HepG2 (cell line): Measurements from ENCODE around the gene SMG5. TPM values are rescaled to one million over a fixed set of nuclear protein-coding genes. Genes with fewer than 3 reads are reported as not detected.

Source experiments
- ARID5B ChIP-seq: IDR thresholded peaks from 2 replicates; pipeline ENCODE4 v1.4.0; 2020; ENCODE audit warnings: mild to moderate bottlenecking, missing genetic modification reagents
- HNF4G ChIP-seq, 2 experiments: sonication (generic) in 1 of 2; formaldehyde crosslinking in 1 of 2; IDR thresholded peaks; 2 replicates each; pipeline versions ENCODE4 v1.4.0 to v1.6.1; 2011 to 2020; ENCODE audit warnings: borderline replicate concordance in 2 of 2, low read depth in 2 of 2, mild to moderate bottlenecking in 2 of 2, low read length in 1 of 2, missing genetic modification reagents in 1 of 2, moderate library complexity in 1 of 2
- IKZF1 ChIP-seq: fragments of 450-650 bp; IDR thresholded peaks from 2 replicates; pipeline ENCODE4 v1.7.1; 2016
- JARID2 ChIP-seq: sonication (generic); formaldehyde crosslinking; IDR thresholded peaks from 2 replicates; pipeline ENCODE4 v1.8.1; 2023; ENCODE audit warnings: missing genetic modification reagents, inconsistent platforms; ENCODE audit not compliant: insufficient replicate concordance
- KDM1A ChIP-seq: IDR thresholded peaks from 2 replicates; pipeline ENCODE4 v1.6.1; 2016; ENCODE audit warnings: missing compliant biosample characterization
- NCOR1 ChIP-seq: fragments of 200-600 bp; sonication (generic); IDR thresholded peaks from 2 replicates; pipeline ENCODE4 v1.7.0; 2017; ENCODE audit warnings: antibody characterized with exemption, low read length, borderline replicate concordance
- NPAS2 ChIP-seq: sonication (generic); formaldehyde crosslinking; IDR thresholded peaks from 2 replicates; pipeline ENCODE4 v1.8.0; 2022; ENCODE audit warnings: mild to moderate bottlenecking, missing genetic modification reagents, borderline replicate concordance
- PAWR ChIP-seq: sonication (generic); formaldehyde crosslinking; IDR thresholded peaks from 2 replicates; pipeline ENCODE4 v1.4.0; 2020; ENCODE audit warnings: missing genetic modification reagents, mild to moderate bottlenecking, borderline replicate concordance
- STAG1 ChIP-seq: sonication (generic); formaldehyde crosslinking; IDR thresholded peaks from 2 replicates; pipeline ENCODE4 v1.4.0; 2020; ENCODE audit warnings: missing genetic modification reagents
- SUZ12 ChIP-seq: fragments of 150-350 bp; IDR thresholded peaks from 2 replicates; pipeline ENCODE4 v1.6.1; 2014; ENCODE audit warnings: low read depth, low read length
- ZBTB7A ChIP-seq: sonication (generic); formaldehyde crosslinking; IDR thresholded peaks from 2 replicates; pipeline ENCODE4 v1.8.0; 2022; ENCODE audit warnings: mild to moderate bottlenecking, missing genetic modification reagents
- ZNF143 ChIP-seq: sonication (generic); formaldehyde crosslinking; IDR thresholded peaks from 2 replicates; pipeline ENCODE4 v1.4.0; 2020; ENCODE audit warnings: missing genetic modification reagents
- ZNF263 ChIP-seq: sonication (generic); formaldehyde crosslinking; IDR thresholded peaks from 2 replicates; pipeline ENCODE4 v1.4.0; 2020; ENCODE audit warnings: missing genetic modification reagents
- ZNF317 ChIP-seq: sonication (generic); formaldehyde crosslinking; IDR thresholded peaks from 2 replicates; pipeline ENCODE4 v1.5.0; 2020; ENCODE audit warnings: mild to moderate bottlenecking, missing genetic modification reagents
- ZNF33A ChIP-seq: sonication (generic); formaldehyde crosslinking; IDR thresholded peaks from 2 replicates; pipeline ENCODE4 v1.5.1; 2020; ENCODE audit warnings: missing genetic modification reagents, mild to moderate bottlenecking, moderate library complexity, borderline replicate concordance
- ZNF432 ChIP-seq: sonication (generic); formaldehyde crosslinking; IDR thresholded peaks from 2 replicates; pipeline ENCODE4 v1.5.0; 2020; ENCODE audit warnings: missing genetic modification reagents, mild to moderate bottlenecking, borderline replicate concordance
- ZNF879 ChIP-seq: sonication (generic); formaldehyde crosslinking; IDR thresholded peaks from 2 replicates; pipeline ENCODE4 v1.8.1; 2023; ENCODE audit warnings: missing genetic modification reagents
- polyA plus RNA-seq, 8 experiments: library from polyadenylated mRNA; depleted of rRNA in 3 of 8; stranded (reverse) in 7 of 8; unstranded in 1 of 8; fragments of >200 nt; fragmentation: Illumina TruSeq in 4 of 8; extraction: Trizol in 4 of 8; gene quantifications; 2 replicates each; pipeline versions ENCODE4 v1.2.1 to v1.2.3, GENCODE V29; 2011 to 2016; ENCODE audit warnings: low read depth in 4 of 8, missing spikeins in 1 of 8, mixed read lengths in 1 of 8; ENCODE audit not compliant: insufficient read depth in 1 of 8
- total RNA-seq, 5 experiments: library from RNA; depleted of rRNA; stranded (reverse); fragments of >200 nt; fragmentation: Illumina TruSeq; extraction: Trizol; gene quantifications; 2 replicates each; pipeline ENCODE4 v1.2.3, GENCODE V29; 2016; ENCODE audit warnings: low read depth in 1 of 5
- TF ChIP-seq, protein P1 (sequence below): sonication (generic); formaldehyde crosslinking; IDR thresholded peaks from 2 replicates; pipeline ENCODE4 v1.5.1; 2020; ENCODE audit warnings: mild to moderate bottlenecking, missing genetic modification reagents, moderate library complexity
- TF ChIP-seq, protein P2 (sequence below): sonication (generic); formaldehyde crosslinking; IDR thresholded peaks from 2 replicates; pipeline ENCODE4 v1.4.0; 2020; ENCODE audit warnings: missing genetic modification reagents, borderline replicate concordance

The SMG5 gene
- total and polyA plus RNA-seq, 2 of the 13 experiments (the other 11 are each of a cell fraction or from before 2014, with no cell fraction given) = 50.5 to 84.0 TPM

GRCh38 chr1:156282479-156283222 is at the start of gene SMG5 (continued):
- no peak for TF ChIP-seq ZNF263 (CRISPR knock-in tag)
- peak; percentile 45; the same call in 1 of the 2 replicates for TF ChIP-seq NCOR1
- TF ChIP-seq ZNF317 (CRISPR knock-in tag) = no peak
- TF ChIP-seq, protein P1, sequence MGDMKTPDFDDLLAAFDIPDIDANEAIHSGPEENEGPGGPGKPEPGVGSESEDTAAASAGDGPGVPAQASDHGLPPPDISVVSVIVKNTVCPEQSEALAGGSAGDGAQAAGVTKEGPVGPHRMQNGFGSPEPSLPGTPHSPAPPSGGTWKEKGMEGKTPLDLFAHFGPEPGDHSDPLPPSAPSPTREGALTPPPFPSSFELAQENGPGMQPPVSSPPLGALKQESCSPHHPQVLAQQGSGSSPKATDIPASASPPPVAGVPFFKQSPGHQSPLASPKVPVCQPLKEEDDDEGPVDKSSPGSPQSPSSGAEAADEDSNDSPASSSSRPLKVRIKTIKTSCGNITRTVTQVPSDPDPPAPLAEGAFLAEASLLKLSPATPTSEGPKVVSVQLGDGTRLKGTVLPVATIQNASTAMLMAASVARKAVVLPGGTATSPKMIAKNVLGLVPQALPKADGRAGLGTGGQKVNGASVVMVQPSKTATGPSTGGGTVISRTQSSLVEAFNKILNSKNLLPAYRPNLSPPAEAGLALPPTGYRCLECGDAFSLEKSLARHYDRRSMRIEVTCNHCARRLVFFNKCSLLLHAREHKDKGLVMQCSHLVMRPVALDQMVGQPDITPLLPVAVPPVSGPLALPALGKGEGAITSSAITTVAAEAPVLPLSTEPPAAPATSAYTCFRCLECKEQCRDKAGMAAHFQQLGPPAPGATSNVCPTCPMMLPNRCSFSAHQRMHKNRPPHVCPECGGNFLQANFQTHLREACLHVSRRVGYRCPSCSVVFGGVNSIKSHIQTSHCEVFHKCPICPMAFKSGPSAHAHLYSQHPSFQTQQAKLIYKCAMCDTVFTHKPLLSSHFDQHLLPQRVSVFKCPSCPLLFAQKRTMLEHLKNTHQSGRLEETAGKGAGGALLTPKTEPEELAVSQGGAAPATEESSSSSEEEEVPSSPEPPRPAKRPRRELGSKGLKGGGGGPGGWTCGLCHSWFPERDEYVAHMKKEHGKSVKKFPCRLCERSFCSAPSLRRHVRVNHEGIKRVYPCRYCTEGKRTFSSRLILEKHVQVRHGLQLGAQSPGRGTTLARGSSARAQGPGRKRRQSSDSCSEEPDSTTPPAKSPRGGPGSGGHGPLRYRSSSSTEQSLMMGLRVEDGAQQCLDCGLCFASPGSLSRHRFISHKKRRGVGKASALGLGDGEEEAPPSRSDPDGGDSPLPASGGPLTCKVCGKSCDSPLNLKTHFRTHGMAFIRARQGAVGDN (CRISPR knock-in tag) = peak; percentile 91
- no peak for TF ChIP-seq PAWR (CRISPR knock-in tag)
- TF ChIP-seq, protein P2, sequence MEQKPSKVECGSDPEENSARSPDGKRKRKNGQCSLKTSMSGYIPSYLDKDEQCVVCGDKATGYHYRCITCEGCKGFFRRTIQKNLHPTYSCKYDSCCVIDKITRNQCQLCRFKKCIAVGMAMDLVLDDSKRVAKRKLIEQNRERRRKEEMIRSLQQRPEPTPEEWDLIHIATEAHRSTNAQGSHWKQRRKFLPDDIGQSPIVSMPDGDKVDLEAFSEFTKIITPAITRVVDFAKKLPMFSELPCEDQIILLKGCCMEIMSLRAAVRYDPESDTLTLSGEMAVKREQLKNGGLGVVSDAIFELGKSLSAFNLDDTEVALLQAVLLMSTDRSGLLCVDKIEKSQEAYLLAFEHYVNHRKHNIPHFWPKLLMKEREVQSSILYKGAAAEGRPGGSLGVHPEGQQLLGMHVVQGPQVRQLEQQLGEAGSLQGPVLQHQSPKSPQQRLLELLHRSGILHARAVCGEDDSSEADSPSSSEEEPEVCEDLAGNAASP (CRISPR knock-in tag) = peak; percentile 43
- TF ChIP-seq ZNF33A = no peak
- TF ChIP-seq SUZ12 = no peak
- TF ChIP-seq KDM1A (CRISPR knock-in tag) = no peak
- 0 out of 2 replicates have a peak, but pooled peaks have one; percentile 22 for TF ChIP-seq HNF4G (IDR thresholded peaks at IDR 0.05; ENCODE audit: borderline replicate concordance, low read depth, low read length)
- TF ChIP-seq HNF4G (CRISPR knock-in tag; IDR thresholded peaks at IDR 0.05; ENCODE audit: borderline replicate concordance, low read depth) = 0 out of 2 replicates have a peak, but pooled peaks have one; percentile 37
- TF ChIP-seq ZBTB7A (CRISPR knock-in tag) = no peak
- no peak for TF ChIP-seq ZNF432 (CRISPR knock-in tag)
- peak; percentile 78 for TF ChIP-seq ZNF143 (CRISPR knock-in tag)
- TF ChIP-seq NPAS2 (CRISPR knock-in tag) = no peak
- TF ChIP-seq STAG1 (CRISPR knock-in tag) = no peak
- no peak for TF ChIP-seq ZNF879
- TF ChIP-seq JARID2 = peak; percentile 85
- TF ChIP-seq ARID5B = peak; percentile 47
- TF ChIP-seq IKZF1 = no peak
